ENCODE results near the gene CYP4F8. TPM values are rescaled to one million over a fixed set of nuclear protein-coding genes. Genes with fewer than 3 reads are reported as not detected.

Gene CYP4F8
- total RNA-seq, 1 experiment from 2014 or later = not detected

- Histone ChIP-seq H3K27ac (ENCODE audit: insufficient read length, low read depth, low read length) (no peak overlapping the region), H3K9me3 (ENCODE audit: control insufficient read depth, low read depth, low read length) (peaks cover 83% of the 10 kb centered on the region), H3K56ac (ENCODE audit: insufficient read length, low read depth, low read length) (no peak overlapping the region), H3K4me1 (ENCODE audit: insufficient read depth, low read length) (no peaks in the 10 kb centered on the region), H3K4ac (ENCODE audit: low read depth, low read length) (no peak overlapping the region), H2BK12ac (ENCODE audit: insufficient read length, low read depth, low read length) (no peak overlapping the region), H2AFZ (ENCODE audit: low read length) (no peak overlapping the region), H3K27me3 (ENCODE audit: insufficient read depth, low read length) (no peaks in the 10 kb centered on the region), H3K18ac (ENCODE audit: insufficient read length, low read depth, low read length) (no peak overlapping the region), H2BK15ac (ENCODE audit: low read depth, low read length) (no peak overlapping the region), H4K8ac (replicated peaks; ENCODE audit: insufficient read length, low read depth, low read length) (no peak overlapping the region), H4K20me1 (ENCODE audit: control insufficient read depth, insufficient read depth, insufficient read length) (no peaks in the 10 kb centered on the region), H3K79me2 (ENCODE audit: insufficient read depth, low read length) (no peaks in the 10 kb centered on the region), H2BK5ac (ENCODE audit: insufficient read length, low read length) (no peak overlapping the region), H2BK120ac (ENCODE audit: low read depth, low read length, poor library complexity, severe bottlenecking) (no peak overlapping the region), H4K5ac (ENCODE audit: insufficient read length, low read depth, low read length) (no peak overlapping the region), H3K23ac (ENCODE audit: insufficient read length, low read depth, low read length) (no peak overlapping the region), H3K23me2 (ENCODE audit: insufficient read length, low read depth, low read length, poor library complexity, severe bottlenecking) (no peaks in the 10 kb centered on the region), H3K9ac (ENCODE audit: extremely low read depth, insufficient read length, low read length) (no peak overlapping the region), H3K79me1 (ENCODE audit: insufficient read depth, low read depth, low read length, poor library complexity, severe bottlenecking) (no peaks in the 10 kb centered on the region), H2BK20ac (ENCODE audit: low read depth, low read length, poor library complexity, severe bottlenecking) (no peak overlapping the region), H3T11ph (ENCODE audit: low read length) (no peak overlapping the region), H2AK5ac (ENCODE audit: insufficient read length, low read length) (no peak overlapping the region), H3K14ac (ENCODE audit: insufficient read depth, low read length) (no peak overlapping the region), H3K4me2 (ENCODE audit: insufficient read depth, insufficient read length, low read length) (no peak overlapping the region), H4K91ac (ENCODE audit: insufficient read length, low read depth, low read length) (no peak overlapping the region)
- Mint-ChIP-seq H3K36me3 (ENCODE audit: insufficient read depth in 1 of 3, low read depth in 3 of 3) (peaks cover 9 to 18% (median 14%) of the 10 kb centered on the region in 3 experiments; a peak in 6 of 7 replicates), H3K27ac (no peak overlapping the region), H3K9me3 (peaks cover 63 to 70% of the 10 kb centered on the region in 2 experiments), H3K27me3 (ENCODE audit: low read depth) (peaks cover 1% of the 10 kb centered on the region), H3K4me1 (no peaks in the 10 kb centered on the region), H3K4me3 (no peak overlapping the region)
- TF ChIP-seq CTCF (conservative IDR thresholded peaks at IDR 0.05) = no peak
- WGBS (ENCODE audit: extremely low coverage, insufficient read length, low lambda C conversion rate) = no CpG with 5 or more reads among the region's 9 CpGs
- DNase-seq = no peak
These were observed 58.2 kb downstream of the CYP4F8 start for GRCh38 chr19:15673176-15673654.

Measured in H9 (cell line).